ENCODE measurements around the gene METRNL.
"Not testable (repeated sequence)": the region's sequence is repeated elsewhere in the genome, so short reads cannot be mapped to it uniquely, and the experiment has no call there.

The METRNL gene

GRCh38 chr17:83079352-83079747 lies at the start of gene METRNL:
TSS of gene METRNL (plus strand) at chr17:83079609. CDS start at chr17:83079816, 207 bp downstream.
- peak; percentile 55 for DNase-seq (ENCODE audit: low spot score)

- DNase-seq (ENCODE audit: low spot score), result no peak
These were observed 49.0 kb upstream of the METRNL start for GRCh38 chr17:83030432-83030831.

GRCh38 chr17:83031321-83031945 lies 48.0 kb upstream of the METRNL start:
- no peak for DNase-seq (ENCODE audit: low spot score)

GRCh38 chr17:83031946-83032451 lies 47.4 kb upstream of the METRNL start:
- not testable (repeated sequence) for DNase-seq (ENCODE audit: low spot score)

- no peak for DNase-seq (ENCODE audit: low spot score)
These were observed 46.6 kb upstream of the METRNL start for GRCh38 chr17:83032781-83033180.

GRCh38 chr17:83034525-83034924 lies 44.9 kb upstream of the METRNL start:
- no peak for DNase-seq (ENCODE audit: low spot score)

- DNase-seq (ENCODE audit: low spot score), result no peak
These were observed 43.7 kb upstream of the METRNL start for GRCh38 chr17:83035722-83036121.

- DNase-seq (ENCODE audit: low spot score), result no peak
These were observed 43.2 kb upstream of the METRNL start for GRCh38 chr17:83036193-83036592.

- DNase-seq (ENCODE audit: low spot score), result no peak
These were observed 42.7 kb upstream of the METRNL start for GRCh38 chr17:83036666-83037065.

GRCh38 chr17:83037084-83037873 lies 42.1 kb upstream of the METRNL start:
- DNase-seq (ENCODE audit: low spot score), result no peak

GRCh38 chr17:83037874-83038165 lies 41.6 kb upstream of the METRNL start:
- no peak for DNase-seq (ENCODE audit: low spot score)

GRCh38 chr17:83038983-83039382 lies 40.4 kb upstream of the METRNL start:
- DNase-seq (ENCODE audit: low spot score), result not testable (repeated sequence)

- no peak for DNase-seq (ENCODE audit: low spot score)
These were observed 38.1 kb upstream of the METRNL start for GRCh38 chr17:83041305-83041704.

GRCh38 chr17:83042522-83043158 lies 36.8 kb upstream of the METRNL start:
- DNase-seq (ENCODE audit: low spot score), result no peak

- not testable (repeated sequence) for DNase-seq (ENCODE audit: low spot score)
These were observed 34.9 kb upstream of the METRNL start for GRCh38 chr17:83044479-83044878.

GRCh38 chr17:83046448-83047181 lies 32.8 kb upstream of the METRNL start:
- DNase-seq (ENCODE audit: low spot score), result no peak

GRCh38 chr17:83047182-83047478 lies 32.3 kb upstream of the METRNL start:
- no peak for DNase-seq (ENCODE audit: low spot score)

GRCh38 chr17:83047818-83048475 lies 31.5 kb upstream of the METRNL start:
- not testable (repeated sequence) for DNase-seq (ENCODE audit: low spot score)

GRCh38 chr17:83050651-83051395 lies 28.6 kb upstream of the METRNL start:
- no peak for DNase-seq (ENCODE audit: low spot score)

GRCh38 chr17:83051396-83052240 lies 27.8 kb upstream of the METRNL start:
- peak; percentile 97 for DNase-seq (ENCODE audit: low spot score)
